ENCODE measurements around the gene CEBPZ. TPM values are rescaled to one million over a fixed set of nuclear protein-coding genes. Genes with fewer than 3 reads are reported as not detected.
A peak's percentile ranks its signal among the peaks of the same experiment; 100 is the strongest.
"Not testable (repeated sequence)": the region's sequence is repeated elsewhere in the genome, so short reads cannot be mapped to it uniquely, and the experiment has no call there.

The CEBPZ gene
- polyA plus RNA-seq, 1 donor = 34.9 TPM

DNA sequence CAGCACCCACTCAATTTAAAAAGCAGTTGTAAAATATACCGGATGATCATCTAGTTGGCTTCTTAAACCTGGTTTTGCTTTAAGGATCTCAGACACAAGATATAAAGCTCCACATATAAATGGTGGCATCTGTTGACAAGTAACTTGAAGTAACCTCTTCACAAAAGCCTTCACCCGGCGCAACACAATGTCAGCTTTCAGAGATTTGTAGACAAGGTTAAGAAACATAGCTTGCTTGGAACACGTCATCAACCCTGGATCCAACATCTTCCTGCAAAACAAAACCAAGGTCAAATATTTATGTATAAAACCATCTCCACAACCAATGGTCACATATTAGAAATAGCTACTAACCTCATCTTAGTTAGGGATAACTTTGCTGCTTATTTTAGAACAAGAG lies 8.3 kb downstream of the CEBPZ start:
- DNase-seq = no peak

GRCh38 chr2:37219046-37219445 lies 12.3 kb downstream of the CEBPZ start:
- no peak for DNase-seq

GRCh38 chr2:37215250-37215649 lies 16.1 kb downstream of the CEBPZ start:
- DNase-seq = no peak

DNA sequence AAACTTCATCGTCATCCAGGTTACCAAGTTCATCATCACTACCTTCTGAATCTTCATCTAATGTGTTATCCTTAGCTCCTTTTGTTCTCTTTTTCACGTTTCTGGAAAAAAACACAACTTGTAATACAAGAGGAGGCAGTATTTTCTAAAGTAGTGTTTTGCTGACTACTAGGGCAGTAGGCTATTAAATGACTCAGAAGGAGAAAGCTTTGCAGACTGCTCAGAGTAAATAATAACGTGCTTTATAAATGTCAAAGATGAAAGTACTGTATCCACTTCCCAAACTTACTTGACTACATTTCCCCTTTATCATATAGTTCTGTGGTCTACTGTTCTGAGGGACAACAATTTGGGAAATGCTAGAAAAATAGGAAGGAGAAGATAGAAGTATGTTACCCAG lies 19.5 kb downstream of the CEBPZ start:
- no peak for DNase-seq

GRCh38 chr2:37211212-37211611 lies 20.2 kb downstream of the CEBPZ start:
- DNase-seq = no peak

GRCh38 chr2:37206760-37207159 lies 24.6 kb downstream of the CEBPZ start:
- not testable (repeated sequence) for DNase-seq

- no peak for DNase-seq
Measured at GRCh38 chr2:37205689-37206341, 25.6 kb downstream of the CEBPZ start.

- not testable (repeated sequence) for DNase-seq
Measured at GRCh38 chr2:37205071-37205661, 26.2 kb downstream of the CEBPZ start.

DNA sequence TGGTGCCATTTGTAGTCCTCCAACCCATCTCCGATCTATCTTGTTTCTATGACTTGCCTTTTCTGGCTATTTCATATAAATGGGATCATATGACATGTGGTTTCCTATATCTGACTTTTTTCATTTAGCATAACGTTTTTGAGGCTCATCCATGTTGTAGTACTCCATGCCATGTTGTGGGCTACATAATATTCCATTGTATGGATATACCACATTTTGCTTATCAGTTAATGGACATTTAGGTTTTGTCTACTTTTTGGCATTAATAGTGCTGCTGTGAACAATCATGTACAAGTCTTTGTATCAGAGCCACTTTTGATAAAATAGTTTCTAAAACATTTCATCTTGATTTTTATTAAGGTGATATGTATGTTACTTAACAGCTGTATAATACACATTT lies 27.7 kb downstream of the CEBPZ start:
- DNase-seq = no peak

DNA sequence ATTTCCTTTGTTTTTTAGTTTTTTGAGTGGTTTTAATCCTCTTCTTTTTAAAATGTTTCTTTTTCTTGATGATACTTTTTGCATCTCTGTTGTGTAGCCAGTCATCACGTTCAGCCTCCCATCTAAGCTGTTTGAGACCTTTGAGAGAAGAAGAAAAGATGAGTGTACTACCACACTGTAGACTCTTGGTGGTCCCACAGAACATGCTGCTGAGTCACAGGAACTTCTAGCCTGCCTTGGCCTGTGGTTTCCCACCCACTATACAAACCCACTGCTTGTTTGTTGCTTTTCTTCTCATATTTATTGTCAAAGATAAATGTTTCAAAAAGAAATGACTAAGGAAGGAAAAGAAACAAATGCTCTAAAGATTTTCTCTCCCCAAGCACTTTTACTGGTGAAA lies 29.6 kb downstream of the CEBPZ start:
- DNase-seq = no peak

- DNase-seq = no peak
Measured at GRCh38 chr2:37201208-37201607, 30.2 kb downstream of the CEBPZ start.

DNA sequence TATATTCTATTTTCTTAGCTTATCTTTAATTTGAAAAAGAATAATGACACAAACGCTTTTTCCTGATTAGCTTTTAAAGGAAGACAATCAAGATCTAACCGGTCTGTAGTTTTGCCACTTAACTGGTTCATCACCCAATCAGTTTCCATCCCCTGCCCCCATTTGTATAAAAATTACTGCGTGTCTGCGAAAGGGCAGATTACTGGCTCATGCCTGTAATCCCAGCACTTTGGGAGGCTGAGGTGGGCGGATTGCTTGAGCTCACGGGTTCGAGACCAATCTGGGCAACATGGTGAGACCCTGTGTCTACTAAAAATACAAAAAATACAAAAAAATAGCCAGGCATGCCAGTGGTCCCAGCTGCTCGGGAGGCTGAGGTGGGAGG lies 32.7 kb downstream of the CEBPZ start:
- no peak for DNase-seq

GRCh38 chr2:37196320-37197195 lies 34.8 kb downstream of the CEBPZ start, which contains the start of gene CEBPZOS:
Gene CEBPZOS (plus strand): TSS chr2:37196496. CDS start chr2:37199705, 3,209 bp downstream.
- DNase-seq = peak; percentile 87

DNA sequence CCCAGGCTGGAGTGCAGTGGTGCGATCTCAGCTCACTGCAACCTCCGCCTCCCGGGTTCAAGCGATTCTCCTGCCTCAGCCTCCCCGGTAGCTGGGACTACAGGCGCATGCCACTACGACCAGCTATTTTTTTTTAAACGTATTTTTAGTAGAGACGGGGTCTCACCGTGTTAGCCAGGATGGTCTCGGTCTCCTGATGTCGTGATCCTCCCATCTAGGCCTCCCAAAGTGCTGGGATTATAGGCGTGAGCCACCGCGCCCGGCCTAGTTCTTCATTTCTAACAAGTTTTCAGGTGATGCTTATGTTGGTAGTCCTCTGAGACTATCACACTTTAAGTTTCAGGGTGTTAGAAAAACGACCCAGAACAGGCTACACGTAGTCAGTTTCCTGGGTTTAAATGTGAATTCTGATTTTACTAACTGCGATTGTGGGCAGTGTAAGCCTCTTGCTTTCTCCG lies 35.5 kb downstream of the CEBPZ start:
- DNase-seq = not testable (repeated sequence)

- DNase-seq = no peak
Measured at GRCh38 chr2:37192551-37192950, 38.8 kb downstream of the CEBPZ start.

DNA sequence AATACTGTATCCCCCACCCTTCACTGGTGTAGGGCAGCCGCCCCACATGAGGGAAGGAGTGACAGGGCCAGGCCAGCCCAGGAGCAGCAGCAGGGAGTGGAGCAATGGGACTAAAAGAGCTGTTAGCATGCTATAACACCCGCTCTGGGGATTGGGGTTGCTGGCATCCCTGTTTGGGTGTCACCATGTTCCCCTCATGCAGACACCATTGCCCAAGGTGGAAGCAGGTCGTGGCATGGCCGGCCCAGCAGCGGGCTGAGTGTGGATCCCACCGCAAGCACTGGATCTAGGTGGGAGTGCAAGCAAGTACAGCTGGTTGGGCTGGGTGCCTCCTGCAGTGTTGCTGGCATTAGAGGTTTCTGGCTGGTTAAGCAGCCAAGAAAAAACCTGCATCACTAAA lies 39.6 kb downstream of the CEBPZ start:
- no peak for DNase-seq

DNA sequence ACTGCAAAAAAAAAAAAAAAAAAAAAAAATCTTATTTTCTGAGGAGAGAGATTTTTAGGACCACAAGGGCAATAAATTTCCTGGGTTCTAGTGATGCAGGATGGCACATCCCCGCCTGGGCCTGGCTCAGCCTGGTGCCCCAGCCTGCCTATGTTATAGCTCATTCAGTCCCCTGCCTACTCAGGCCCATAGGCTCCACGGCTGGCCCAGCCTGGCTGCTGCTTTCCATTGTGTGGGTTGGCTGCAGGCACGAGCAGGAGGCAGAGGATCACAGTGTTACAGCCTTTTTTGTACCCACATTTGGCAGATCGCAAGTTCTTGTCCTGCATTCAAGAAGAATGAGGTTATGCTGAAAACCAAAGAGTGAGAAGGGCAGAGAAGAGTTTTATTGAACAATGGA lies 40.1 kb downstream of the CEBPZ start:
- DNase-seq = no peak

DNA sequence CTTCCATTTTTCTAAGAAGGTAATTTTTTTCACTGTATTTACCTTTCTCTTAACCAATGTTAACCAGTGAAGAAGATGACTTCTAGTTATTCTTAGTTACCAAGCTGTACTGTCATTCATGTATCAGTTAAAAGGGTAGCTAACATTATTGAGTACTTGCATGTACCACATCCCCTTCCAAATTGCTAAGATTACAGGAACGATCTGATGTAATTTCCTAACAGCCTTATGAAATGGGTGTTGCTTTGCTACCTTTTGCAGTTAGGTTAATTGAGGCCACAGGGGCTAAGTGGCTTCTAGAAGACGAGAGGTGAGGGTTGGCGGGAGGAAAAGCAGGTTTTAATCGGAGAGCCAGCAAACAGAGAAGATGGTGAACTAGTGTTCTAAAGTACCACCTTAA lies 41.1 kb downstream of the CEBPZ start:
- no peak for DNase-seq

GRCh38 chr2:37189452-37190153 lies 41.8 kb downstream of the CEBPZ start:
- no peak for DNase-seq

- no peak for DNase-seq
Measured at GRCh38 chr2:37188570-37188969, 42.8 kb downstream of the CEBPZ start, which contains the start of gene SULT6B1. Gene SULT6B1 (minus strand): TSS chr2:37188670. CDS start chr2:37188640, 30 bp downstream.

DNA sequence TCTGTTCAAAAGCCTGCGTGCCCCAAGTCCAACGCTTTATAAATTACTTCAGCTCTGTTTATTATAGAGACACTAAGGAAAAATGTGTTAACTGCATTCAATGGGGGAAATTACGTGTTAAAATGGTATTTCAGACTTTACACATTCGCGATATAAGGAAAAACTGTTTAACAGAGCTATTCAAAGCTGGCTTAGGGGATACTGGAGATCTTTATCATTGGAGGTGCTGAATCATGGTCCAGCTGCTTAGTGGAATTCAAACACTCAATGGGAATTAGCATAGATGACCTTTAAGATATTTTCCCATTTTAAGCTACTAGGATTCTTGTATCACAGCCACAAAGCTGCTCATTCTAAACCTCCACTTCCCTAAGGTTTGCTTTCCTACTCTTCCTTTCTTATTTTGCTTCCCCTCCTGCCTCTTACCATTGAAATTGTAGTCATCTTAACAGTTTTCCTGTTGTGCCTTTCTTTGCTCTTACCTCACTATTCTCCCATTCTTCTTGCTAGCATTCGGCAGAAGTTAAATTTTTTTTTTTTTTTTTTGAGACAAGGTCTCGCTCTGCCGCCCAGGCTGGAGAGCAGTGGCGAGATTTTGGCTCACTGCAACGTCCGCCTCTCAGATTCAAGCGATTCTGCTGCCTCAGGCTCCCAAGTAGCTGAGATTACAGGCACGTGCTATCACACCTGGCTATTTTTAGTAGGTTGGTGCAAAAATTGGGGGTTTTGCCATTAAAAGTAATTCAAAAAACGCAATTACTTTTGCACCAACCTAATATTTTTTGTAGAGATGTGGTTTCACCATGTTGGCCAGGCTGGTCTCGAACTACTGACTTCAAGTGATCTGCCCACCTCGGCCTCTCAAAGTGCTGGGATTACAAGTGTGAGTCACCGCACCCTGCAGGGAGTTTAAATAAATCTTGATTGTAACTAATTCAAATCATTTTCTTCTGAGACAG lies 49.4 kb downstream of the CEBPZ start:
- no peak for DNase-seq
